ENCODE results near the gene FUT6. TPM values are rescaled to one million over a fixed set of nuclear protein-coding genes. Genes with fewer than 3 reads are reported as not detected.

The FUT6 gene
- total RNA-seq, 1 experiment from 2014 or later: not detected

DNA sequence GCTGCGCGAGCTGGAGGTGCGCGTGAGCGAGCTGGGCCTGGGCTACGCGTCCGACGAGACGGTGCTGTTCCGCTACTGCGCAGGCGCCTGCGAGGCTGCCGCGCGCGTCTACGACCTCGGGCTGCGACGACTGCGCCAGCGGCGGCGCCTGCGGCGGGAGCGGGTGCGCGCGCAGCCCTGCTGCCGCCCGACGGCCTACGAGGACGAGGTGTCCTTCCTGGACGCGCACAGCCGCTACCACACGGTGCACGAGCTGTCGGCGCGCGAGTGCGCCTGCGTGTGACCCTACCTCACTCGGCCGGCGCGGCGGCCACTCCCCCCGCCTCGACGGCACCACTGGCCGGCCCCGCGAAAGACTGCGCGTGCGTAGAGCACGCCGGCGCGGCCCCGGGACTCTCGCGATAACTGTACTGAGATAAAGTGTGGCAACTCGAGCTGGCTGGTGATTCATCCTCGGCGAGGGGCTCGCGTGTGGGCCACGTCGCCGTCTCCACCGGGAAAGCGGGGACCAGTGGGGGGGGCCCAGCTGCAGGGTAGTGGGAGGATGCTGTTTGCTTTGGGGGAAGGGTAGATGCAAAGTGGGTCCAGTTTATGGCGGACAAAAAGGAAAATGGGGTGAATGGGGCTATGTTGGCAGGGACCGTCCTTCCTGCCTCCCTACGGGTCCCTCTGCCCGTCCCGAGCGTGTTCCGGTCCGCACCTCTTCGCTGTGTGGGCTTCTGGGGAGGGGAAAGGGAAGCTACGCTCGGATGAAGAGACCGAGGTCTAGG lies 11.4 kb downstream of the FUT6 start:
- peak; percentile 94 for DNase-seq (ENCODE audit: low read depth)

GRCh38 chr19:5827342-5827890 lies 12.1 kb downstream of the FUT6 start:
- DNase-seq (ENCODE audit: low read depth): no peak

- peak; percentile 76 for DNase-seq (ENCODE audit: low read depth)
Measured at GRCh38 chr19:5826531-5827341, 12.8 kb downstream of the FUT6 start.

DNA sequence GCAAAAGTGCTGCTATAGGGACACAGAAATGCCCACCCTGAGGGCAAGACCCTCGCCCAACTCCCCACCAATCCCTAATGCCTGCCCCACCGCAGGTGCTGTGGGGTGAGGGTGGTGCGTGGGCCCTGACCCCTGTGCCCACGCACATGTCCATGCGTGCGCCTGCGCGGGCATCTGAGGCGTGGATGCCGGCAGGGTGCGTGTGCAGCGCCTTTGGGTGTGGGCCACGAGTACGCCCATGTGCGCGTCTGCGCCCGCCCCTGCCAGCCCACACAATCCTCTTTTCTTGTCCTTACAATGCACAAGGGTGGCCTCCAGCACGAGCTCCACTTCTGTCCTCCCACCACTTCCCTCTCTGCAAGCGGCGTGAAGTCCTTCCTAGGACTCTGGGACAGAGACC lies 14.3 kb downstream of the FUT6 start:
- DNase-seq (ENCODE audit: low read depth): no peak

GRCh38 chr19:5824751-5825150 lies 14.8 kb downstream of the FUT6 start:
- DNase-seq (ENCODE audit: low read depth): no peak

DNA sequence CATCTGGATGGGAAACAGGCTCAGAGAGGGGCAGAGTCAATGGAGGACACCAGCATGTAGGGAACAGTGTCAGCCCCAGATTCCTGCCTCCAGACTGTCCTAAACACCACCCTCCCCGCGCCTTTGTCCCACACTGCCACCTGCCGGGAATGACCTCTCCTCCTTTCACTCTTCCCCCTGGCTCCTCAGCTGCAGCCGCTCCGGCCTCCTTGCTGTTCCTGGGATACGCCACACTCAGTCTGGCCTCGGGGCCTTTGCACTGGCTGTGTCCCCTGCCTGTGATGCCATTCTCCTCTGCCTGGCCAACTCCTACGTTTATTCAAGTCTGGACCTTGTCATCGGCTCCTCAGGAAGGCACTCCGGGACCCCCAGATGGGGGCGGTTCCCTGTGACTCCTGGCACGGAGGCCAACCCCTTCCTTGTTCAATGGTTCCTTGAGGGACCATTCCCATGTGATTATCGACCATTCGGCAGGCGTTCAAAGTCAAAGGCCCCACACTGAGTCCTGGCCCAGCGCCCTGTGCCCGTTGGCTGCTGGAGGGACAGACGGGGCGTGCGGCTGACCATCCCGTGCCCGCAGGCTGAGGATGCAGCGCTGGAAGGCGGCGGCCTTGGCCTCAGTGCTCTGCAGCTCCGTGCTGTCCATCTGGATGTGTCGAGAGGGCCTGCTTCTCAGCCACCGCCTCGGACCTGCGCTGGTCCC lies 15.8 kb downstream of the FUT6 start:
- DNase-seq (ENCODE audit: low read depth): peak; percentile 61

DNA sequence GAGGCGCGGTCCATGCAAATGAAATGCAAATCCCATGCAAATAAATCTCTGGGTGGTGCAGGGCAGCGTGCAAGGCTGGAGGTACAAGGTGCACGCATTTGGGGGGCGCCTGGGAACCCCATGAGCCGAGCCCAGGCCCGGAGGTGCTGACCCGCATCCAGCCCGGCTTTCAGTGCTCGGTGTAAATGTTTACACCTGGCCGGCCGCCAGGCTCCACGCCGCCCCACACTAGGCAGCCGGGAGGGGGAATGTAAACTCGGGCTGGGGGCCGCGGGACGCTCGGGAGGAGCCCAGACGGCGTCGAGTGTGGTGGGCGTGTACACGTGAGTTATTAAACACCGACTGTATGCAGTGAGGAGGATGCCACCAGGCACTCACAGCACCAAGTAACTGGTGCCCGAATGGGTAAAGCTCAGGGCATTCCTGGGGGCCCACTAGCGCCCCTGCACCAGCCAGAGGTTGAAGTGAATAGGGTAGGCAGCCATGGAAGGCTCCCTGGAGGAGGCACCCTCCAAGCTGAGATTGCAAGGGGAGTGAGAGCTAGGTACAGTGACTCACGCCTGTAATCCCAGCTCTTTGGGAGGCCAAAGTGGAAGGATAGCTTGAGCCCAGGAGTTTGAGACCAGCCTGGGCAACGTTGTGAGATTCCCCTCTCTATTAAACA lies 17.2 kb downstream of the FUT6 start:
- DNase-seq (ENCODE audit: low read depth): no peak

- no peak for DNase-seq (ENCODE audit: low read depth)
Measured at GRCh38 chr19:5821521-5822180, 17.9 kb downstream of the FUT6 start.

- DNase-seq (ENCODE audit: low read depth): no peak
Measured at GRCh38 chr19:5820785-5821184, 18.7 kb downstream of the FUT6 start.

DNA sequence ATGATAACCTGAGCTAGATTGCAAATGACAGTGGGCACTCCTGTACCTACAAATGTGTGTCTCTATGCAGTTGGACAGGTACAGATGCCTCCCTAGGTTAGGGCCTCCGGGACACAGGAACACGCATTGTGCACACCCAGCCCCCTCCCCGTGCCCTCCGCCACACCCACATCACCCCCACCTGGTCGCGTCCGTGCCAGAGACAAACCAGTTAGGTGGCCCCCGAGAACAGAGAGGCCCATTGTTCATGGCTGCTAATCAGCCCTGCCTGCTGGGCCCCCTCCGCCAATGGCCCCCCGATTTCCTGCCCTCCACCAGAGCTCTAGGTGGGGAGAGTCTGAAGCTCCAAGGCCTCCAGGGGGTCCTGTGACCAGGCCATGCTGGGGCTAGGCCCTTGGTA lies 20.9 kb downstream of the FUT6 start:
- no peak for DNase-seq (ENCODE audit: low read depth)

DNA sequence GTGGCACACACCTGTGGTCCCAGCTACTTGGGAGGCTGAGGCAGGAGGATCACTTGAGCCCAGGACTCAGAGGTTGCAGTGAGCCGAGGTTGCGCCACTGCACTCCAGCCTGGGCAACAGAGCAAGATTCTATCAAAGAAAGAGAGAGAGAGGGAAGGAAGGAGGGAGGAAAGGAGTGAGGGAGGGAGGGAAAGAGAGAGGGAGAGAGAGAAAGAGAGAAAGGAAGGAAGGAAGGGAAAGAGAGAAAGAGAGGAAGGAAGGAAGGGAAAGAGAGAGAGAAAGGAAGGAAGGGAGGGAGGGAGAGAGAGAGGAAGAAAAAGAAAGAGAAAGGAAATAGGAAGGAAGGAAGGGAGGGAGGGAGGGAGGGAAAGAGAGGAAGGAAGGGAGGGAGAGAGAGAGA lies 22.3 kb downstream of the FUT6 start:
- no peak for DNase-seq (ENCODE audit: low read depth)

- no peak for DNase-seq (ENCODE audit: low read depth)
Measured at GRCh38 chr19:5814852-5815246, 24.7 kb downstream of the FUT6 start.

DNA sequence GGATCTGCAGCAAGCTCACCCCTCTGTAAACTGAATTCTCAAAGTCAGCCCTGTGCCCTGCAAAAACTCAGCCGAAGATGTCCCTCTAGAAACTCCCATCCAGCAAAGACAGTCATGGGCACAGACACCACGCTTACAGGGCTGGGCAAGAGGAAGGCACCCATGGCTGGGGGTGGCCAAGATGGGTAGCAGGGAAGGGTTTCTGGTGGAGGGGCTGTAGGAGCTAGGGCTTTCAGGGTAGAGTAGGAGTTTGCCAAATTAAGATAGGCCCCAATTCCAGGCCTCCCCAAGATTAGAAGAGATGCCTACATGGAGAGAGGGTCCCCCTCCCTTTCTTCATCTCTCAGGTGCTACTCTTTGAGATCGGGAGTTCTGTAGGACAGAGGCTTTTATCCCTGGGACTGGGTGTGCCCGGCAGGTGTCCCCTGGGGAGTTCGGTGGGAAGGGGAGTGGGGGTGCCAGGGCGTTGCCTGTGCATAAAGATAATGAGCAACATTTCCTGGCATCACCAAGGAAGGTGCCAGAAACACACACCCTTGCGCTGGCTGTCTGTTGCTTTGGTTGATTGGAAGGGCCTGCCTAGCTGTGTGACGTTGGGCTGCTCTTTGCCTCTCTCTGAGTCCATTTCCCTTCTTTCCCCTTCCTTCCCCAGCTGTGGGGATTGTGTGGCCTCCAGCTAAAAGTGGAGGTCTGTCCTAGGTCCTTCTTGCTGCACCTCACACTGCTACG lies 25.2 kb downstream of the FUT6 start:
- DNase-seq (ENCODE audit: low read depth): no peak

- no peak for DNase-seq (ENCODE audit: low read depth)
Measured at GRCh38 chr19:5811117-5811516, 28.4 kb downstream of the FUT6 start.

- DNase-seq (ENCODE audit: low read depth): no peak
Measured at GRCh38 chr19:5809469-5809868, 30.0 kb downstream of the FUT6 start.

- DNase-seq (ENCODE audit: low read depth): no peak
Measured at GRCh38 chr19:5809053-5809452, 30.4 kb downstream of the FUT6 start.

GRCh38 chr19:5808120-5808816 lies 31.2 kb downstream of the FUT6 start:
- DNase-seq (ENCODE audit: low read depth): no peak

GRCh38 chr19:5806905-5807304 lies 32.6 kb downstream of the FUT6 start:
- DNase-seq (ENCODE audit: low read depth): no peak

DNA sequence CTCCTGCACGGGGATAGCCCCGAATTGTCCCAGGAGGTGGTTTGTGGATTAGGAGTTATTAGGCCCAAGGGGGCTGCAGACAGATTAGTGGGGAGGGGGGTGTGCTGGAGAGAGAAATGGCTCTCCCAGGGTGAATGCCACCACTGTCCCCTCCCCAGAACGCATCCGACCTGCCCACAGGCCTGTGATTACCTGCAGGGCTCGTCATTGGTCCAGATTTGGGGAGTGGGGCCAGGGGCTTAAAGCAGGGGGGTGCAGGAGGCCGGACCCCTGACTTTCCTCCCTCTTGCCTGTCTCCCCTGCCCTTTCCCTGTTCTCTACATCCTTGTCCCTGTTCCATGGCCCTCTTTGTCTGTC lies 33.4 kb downstream of the FUT6 start:
- peak; percentile 1 for DNase-seq (ENCODE audit: low read depth)

Measured in Daoy (cell line).